Gastrocnemius medialis (tissue), 4 donors: ENCODE results near the gene FRAS1.

Experiments
- POLR2A ChIP-seq, 2 donors: fragments of 450-650 bp; IDR thresholded peaks; one replicate each; pipeline ENCODE4 v1.6.1; 2017; ENCODE audit warnings: antibody characterized with exemption in 2 of 2, mild to moderate bottlenecking in 2 of 2, moderate library complexity in 2 of 2
- TF ChIP-seq, protein P1 (sequence below), 5 experiments: fragments of 450-650 bp in 3 of 5; fragments of 200-600 bp in 2 of 5; sonication (generic) in 2 of 5; IDR thresholded peaks in 4 of 5; conservative IDR thresholded peaks in 1 of 5; 1 replicate in 4 of 5; 2 replicates in 1 of 5; pipeline ENCODE4 v1.5.1; 2016 to 2019; ENCODE audit warnings: antibody characterized with exemption in 5 of 5, mild to moderate bottlenecking in 3 of 5, moderate library complexity in 3 of 5

GRCh38 chr4:78040431-78040830 lies 16.7 kb upstream of the FRAS1 start:
- TF ChIP-seq POLR2A (IDR thresholded peaks at IDR 0.05), result no peak
- TF ChIP-seq, protein P1, sequence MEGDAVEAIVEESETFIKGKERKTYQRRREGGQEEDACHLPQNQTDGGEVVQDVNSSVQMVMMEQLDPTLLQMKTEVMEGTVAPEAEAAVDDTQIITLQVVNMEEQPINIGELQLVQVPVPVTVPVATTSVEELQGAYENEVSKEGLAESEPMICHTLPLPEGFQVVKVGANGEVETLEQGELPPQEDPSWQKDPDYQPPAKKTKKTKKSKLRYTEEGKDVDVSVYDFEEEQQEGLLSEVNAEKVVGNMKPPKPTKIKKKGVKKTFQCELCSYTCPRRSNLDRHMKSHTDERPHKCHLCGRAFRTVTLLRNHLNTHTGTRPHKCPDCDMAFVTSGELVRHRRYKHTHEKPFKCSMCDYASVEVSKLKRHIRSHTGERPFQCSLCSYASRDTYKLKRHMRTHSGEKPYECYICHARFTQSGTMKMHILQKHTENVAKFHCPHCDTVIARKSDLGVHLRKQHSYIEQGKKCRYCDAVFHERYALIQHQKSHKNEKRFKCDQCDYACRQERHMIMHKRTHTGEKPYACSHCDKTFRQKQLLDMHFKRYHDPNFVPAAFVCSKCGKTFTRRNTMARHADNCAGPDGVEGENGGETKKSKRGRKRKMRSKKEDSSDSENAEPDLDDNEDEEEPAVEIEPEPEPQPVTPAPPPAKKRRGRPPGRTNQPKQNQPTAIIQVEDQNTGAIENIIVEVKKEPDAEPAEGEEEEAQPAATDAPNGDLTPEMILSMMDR (IDR thresholded peaks at IDR 0.05 in 4 of 5, conservative IDR thresholded peaks at IDR 0.05 in 1 of 5), result no peak
